HEK293 (cell line): Measurements from ENCODE around the gene BBS9.

ENCODE experiments used
- CTCF ChIA-PET: fragments of 350-600 bp; formaldehyde crosslinking; extraction: SDS; loops from one replicate; lab custom pipeline; 2021; ENCODE audit warnings: antibody characterized with exemption; lab: Yijun Ruan, JAX
- POLR2A ChIA-PET: fragments of 300-600 bp; formaldehyde crosslinking; extraction: SDS; loops from one replicate; lab custom pipeline; 2020; ENCODE audit warnings: antibody characterized with exemption, inconsistent platforms; lab: Yijun Ruan, JAX
- H3K27ac ChIP-seq: fragments of 200-500 bp; sonication (Bioruptor generic); 2 replicates; pipeline ENCODE4 v1.5.1; 2014; ENCODE audit warnings: low read depth, low read length, control low read depth, inconsistent platforms; ENCODE audit errors: extremely low read depth
- H3K36me3 ChIP-seq, 2 experiments: fragments of 200-500 bp in 1 of 2; sonication (Bioruptor generic) in 1 of 2; 1 replicate in 1 of 2; 2 replicates in 1 of 2; pipeline ENCODE4 v1.5.1; 2014 to 2017; ENCODE audit warnings: inconsistent platforms in 2 of 2, low read length in 2 of 2; ENCODE audit not compliant: control insufficient read depth in 2 of 2, insufficient read depth in 1 of 2
- H3K4me1 ChIP-seq: fragments of 200-500 bp; sonication (Bioruptor generic); 2 replicates; pipeline ENCODE4 v1.5.1; 2014; ENCODE audit warnings: mild to moderate bottlenecking, low read length, inconsistent platforms; ENCODE audit not compliant: control insufficient read depth, insufficient read depth
- H3K4me3 ChIP-seq: 2 replicates; pipeline ENCODE4 v1.5.1; 2011; ENCODE audit warnings: low read depth, mild to moderate bottlenecking, control low read depth, low read length, moderate library complexity
- H3K9me3 ChIP-seq: fragments of 200-500 bp; sonication (Bioruptor generic); 2 replicates; pipeline ENCODE4 v1.5.1; 2014; ENCODE audit warnings: low read depth, low read length, inconsistent platforms; ENCODE audit not compliant: control insufficient read depth, insufficient read depth
- EGR2 ChIP-seq: fragments of 450-650 bp; formaldehyde crosslinking; IDR thresholded peaks from 2 replicates; pipeline ENCODE4 v1.5.1; 2016; ENCODE audit warnings: low read depth, missing biosample characterization, missing genetic modification characterization
- GLI4 ChIP-seq: fragments of 450-650 bp; formaldehyde crosslinking; IDR thresholded peaks from 2 replicates; pipeline ENCODE4 v1.5.1; 2016; ENCODE audit warnings: missing biosample characterization, missing genetic modification characterization
- SP3 ChIP-seq: fragments of 450-650 bp; formaldehyde crosslinking; IDR thresholded peaks from 2 replicates; pipeline ENCODE4 v1.5.1; 2016; ENCODE audit warnings: missing biosample characterization, missing genetic modification characterization
- ZBTB7A ChIP-seq: fragments of 450-650 bp; formaldehyde crosslinking; IDR thresholded peaks from 2 replicates; pipeline ENCODE4 v1.5.1; 2016; ENCODE audit warnings: low read depth, missing biosample characterization, missing genetic modification characterization
- ZFHX2 ChIP-seq: fragments of 450-650 bp; formaldehyde crosslinking; conservative IDR thresholded peaks from 2 replicates; pipeline ENCODE4 v1.5.1; 2016; ENCODE audit warnings: missing biosample characterization, missing genetic modification characterization
- ZNF223 ChIP-seq: fragments of 450-650 bp; formaldehyde crosslinking; IDR thresholded peaks from 2 replicates; pipeline ENCODE4 v1.5.1; 2016; ENCODE audit warnings: missing biosample characterization, missing genetic modification characterization
- ZNF23 ChIP-seq: fragments of 450-650 bp; formaldehyde crosslinking; IDR thresholded peaks from 2 replicates; pipeline ENCODE4 v1.5.1; 2016; ENCODE audit warnings: missing biosample characterization, missing genetic modification characterization, borderline replicate concordance
- ZNF280D ChIP-seq: fragments of 450-650 bp; formaldehyde crosslinking; IDR thresholded peaks from 2 replicates; pipeline ENCODE4 v1.5.1; 2016; ENCODE audit warnings: missing biosample characterization, missing genetic modification characterization
- ZNF311 ChIP-seq: fragments of 450-650 bp; formaldehyde crosslinking; IDR thresholded peaks from 2 replicates; pipeline ENCODE4 v1.5.1; 2017; ENCODE audit warnings: missing biosample characterization, missing genetic modification characterization, borderline replicate concordance
- ZNF354C ChIP-seq: fragments of 450-650 bp; formaldehyde crosslinking; IDR thresholded peaks from 2 replicates; pipeline ENCODE4 v1.5.1; 2016; ENCODE audit warnings: missing biosample characterization, missing genetic modification characterization, low read depth, borderline replicate concordance
- ZNF488 ChIP-seq: fragments of 450-650 bp; formaldehyde crosslinking; IDR thresholded peaks from 2 replicates; pipeline ENCODE4 v1.5.1; 2016; ENCODE audit warnings: missing biosample characterization, missing genetic modification characterization
- ZNF548 ChIP-seq: fragments of 450-650 bp; formaldehyde crosslinking; IDR thresholded peaks from 2 replicates; pipeline ENCODE4 v1.5.1; 2016; ENCODE audit warnings: missing biosample characterization, missing genetic modification characterization
- ZSCAN16 ChIP-seq: fragments of 450-650 bp; formaldehyde crosslinking; IDR thresholded peaks from 2 replicates; pipeline ENCODE4 v1.5.1; 2016; ENCODE audit warnings: missing biosample characterization, missing genetic modification characterization
- ZSCAN23 ChIP-seq: fragments of 450-650 bp; formaldehyde crosslinking; IDR thresholded peaks from 2 replicates; pipeline ENCODE4 v1.5.1; 2016; ENCODE audit warnings: missing biosample characterization, missing genetic modification characterization

The BBS9 gene

GRCh38 chr7:33531888-33532287 is 402.5 kb downstream of the BBS9 start (continued):
- no peak for TF ChIP-seq ZNF280D (tag by site-specific recombination)
- TF ChIP-seq ZNF311 (tag by site-specific recombination), result no peak
- no peak for TF ChIP-seq ZNF354C
- TF ChIP-seq ZBTB7A, result no peak
- no peak for TF ChIP-seq ZSCAN16 (tag by site-specific recombination)
- TF ChIP-seq SP3, result no peak
- TF ChIP-seq, all 188 proteins: peak for 0

- POLR2A ChIA-PET, result no interaction called here
- 0 out of 2 replicates have a peak, but pooled peaks cover 4% of the 10 kb centered on the region for H3K4me1 ChIP-seq
- CTCF ChIA-PET, result no interaction called here
- no peaks in the 10 kb centered on the region for H3K36me3 ChIP-seq
- no peak overlapping the region for H3K4me3 ChIP-seq
- no peak overlapping the region for H3K27ac ChIP-seq
- TF ChIP-seq ZNF548 (tag by site-specific recombination), result no peak
- peak; percentile 84 for TF ChIP-seq EGR2 (tag by site-specific recombination)
- no peak for TF ChIP-seq ZNF223 (tag by site-specific recombination)
- TF ChIP-seq ZFHX2 (tag by site-specific recombination), result peak; percentile 72
- H3K9me3 ChIP-seq, result no peaks in the 10 kb centered on the region; the same call in 1 of the 2 replicates
Observed at GRCh38 chr7:33534833-33535232, 405.5 kb downstream of the BBS9 start.

- ChIA-PET CTCF (no interaction called here), POLR2A (no interaction called here)
- Histone ChIP-seq H3K4me3 (no peak overlapping the region), H3K4me1 (0 out of 2 replicates have a peak, but pooled peaks cover 4% of the 10 kb centered on the region), H3K27ac (no peak overlapping the region), H3K36me3 (no peaks in the 10 kb centered on the region), H3K9me3 (no peaks in the 10 kb centered on the region; the same call in 1 of the 2 replicates)
- TF ChIP-seq ZNF23 (tag by site-specific recombination) (no peak), ZSCAN23 (tag by site-specific recombination) (no peak), ZNF488 (tag by site-specific recombination) (no peak)
Observed at GRCh38 chr7:33535989-33536388, 406.6 kb downstream of the BBS9 start.

- H3K4me1 ChIP-seq, result 0 out of 2 replicates have a peak, but pooled peaks cover 4% of the 10 kb centered on the region
- CTCF ChIA-PET, result no interaction called here
- no peaks in the 10 kb centered on the region; the same call in 1 of the 2 replicates for H3K9me3 ChIP-seq
- TF ChIP-seq GLI4 (tag by site-specific recombination), result no peak
- H3K36me3 ChIP-seq, result no peaks in the 10 kb centered on the region
- POLR2A ChIA-PET, result no interaction called here
- H3K27ac ChIP-seq, result no peak overlapping the region
- no peak overlapping the region for H3K4me3 ChIP-seq
Observed at GRCh38 chr7:33536398-33537103, 407.2 kb downstream of the BBS9 start.
